GM12892 (cell line): Measurements from ENCODE around the gene HLA-DQA1.

Experiments
- POLR2A ChIP-seq: IDR thresholded peaks from 2 replicates; pipeline ENCODE4 v1.6.1; 2011; ENCODE audit warnings: low read depth, low read length, control low read depth
- POLR2AphosphoS5 ChIP-seq: IDR thresholded peaks from 2 replicates; pipeline ENCODE4 v1.6.1; 2011; ENCODE audit warnings: low read depth, low read length, control low read depth
- TAF1 ChIP-seq: IDR thresholded peaks from 2 replicates; pipeline ENCODE4 v1.6.1; 2011; ENCODE audit warnings: low read depth, mild to moderate bottlenecking, control low read depth, low read length, borderline replicate concordance

DNA sequence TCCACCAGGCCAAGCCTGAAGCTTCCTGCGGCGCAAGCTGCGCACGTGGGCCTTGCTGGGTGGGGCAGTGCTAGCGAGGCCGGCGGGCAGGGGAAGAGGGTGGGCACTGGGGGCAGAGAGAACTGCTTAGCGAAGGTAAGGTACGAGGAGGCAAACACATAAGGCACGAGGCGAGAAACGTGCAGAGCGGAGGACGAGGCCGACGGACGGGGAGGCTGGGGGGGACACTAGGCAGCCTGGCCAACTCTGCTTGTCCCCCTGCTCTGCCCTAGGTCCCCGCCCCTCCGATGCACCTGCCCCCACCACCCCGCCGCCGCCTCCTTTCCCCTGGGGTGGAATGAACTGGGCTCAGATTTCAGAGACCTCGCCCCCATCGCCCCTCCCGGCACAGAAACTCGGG, 27.1 kb downstream of the HLA-DQA1 start:
- no peak for TF ChIP-seq TAF1
- TF ChIP-seq POLR2AphosphoS5: peak; percentile 51
- TF ChIP-seq POLR2A: 0 out of 2 replicates have a peak, but pooled peaks have one; percentile 26
